ENCODE results near the gene KIF24.

DNA sequence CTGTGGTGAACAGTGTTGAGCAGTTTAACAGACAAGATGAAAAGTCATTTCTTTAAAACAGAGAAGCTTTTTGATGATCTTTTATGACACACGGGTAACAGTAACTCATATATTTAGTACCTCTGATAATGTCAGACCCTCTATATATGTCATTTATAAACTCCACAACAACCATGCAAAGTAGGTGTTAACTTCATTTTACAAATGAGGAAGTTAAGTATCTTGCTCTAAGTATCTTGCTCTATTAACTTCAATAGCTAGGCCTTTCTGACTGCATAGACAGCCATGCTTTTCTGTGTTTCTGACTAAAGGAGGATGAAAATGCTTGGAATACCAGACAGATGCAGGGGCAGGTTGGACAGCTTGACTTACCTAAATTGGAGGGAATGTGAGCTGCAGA, 2.1 kb upstream of the KIF24 start:
- TF ChIP-seq, protein P1, sequence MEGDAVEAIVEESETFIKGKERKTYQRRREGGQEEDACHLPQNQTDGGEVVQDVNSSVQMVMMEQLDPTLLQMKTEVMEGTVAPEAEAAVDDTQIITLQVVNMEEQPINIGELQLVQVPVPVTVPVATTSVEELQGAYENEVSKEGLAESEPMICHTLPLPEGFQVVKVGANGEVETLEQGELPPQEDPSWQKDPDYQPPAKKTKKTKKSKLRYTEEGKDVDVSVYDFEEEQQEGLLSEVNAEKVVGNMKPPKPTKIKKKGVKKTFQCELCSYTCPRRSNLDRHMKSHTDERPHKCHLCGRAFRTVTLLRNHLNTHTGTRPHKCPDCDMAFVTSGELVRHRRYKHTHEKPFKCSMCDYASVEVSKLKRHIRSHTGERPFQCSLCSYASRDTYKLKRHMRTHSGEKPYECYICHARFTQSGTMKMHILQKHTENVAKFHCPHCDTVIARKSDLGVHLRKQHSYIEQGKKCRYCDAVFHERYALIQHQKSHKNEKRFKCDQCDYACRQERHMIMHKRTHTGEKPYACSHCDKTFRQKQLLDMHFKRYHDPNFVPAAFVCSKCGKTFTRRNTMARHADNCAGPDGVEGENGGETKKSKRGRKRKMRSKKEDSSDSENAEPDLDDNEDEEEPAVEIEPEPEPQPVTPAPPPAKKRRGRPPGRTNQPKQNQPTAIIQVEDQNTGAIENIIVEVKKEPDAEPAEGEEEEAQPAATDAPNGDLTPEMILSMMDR (IDR thresholded peaks at IDR 0.05): no peak
- no peak for TF ChIP-seq POLR2A (IDR thresholded peaks at IDR 0.05)
